Common myeloid progenitor, CD34-positive (primary cell): ENCODE data around the gene TNS4.

ENCODE experiments used
- CTCF ChIA-PET: fragments of 350-600 bp; sonication (Branson Sonifier 250); formaldehyde crosslinking; loops from one replicate; lab custom pipeline; 2021; ENCODE audit warnings: antibody characterized with exemption; lab: Charles Lee
- POLR2A ChIA-PET: fragments of 350-600 bp; sonication (Branson Sonifier 250); formaldehyde crosslinking; loops from one replicate; lab custom pipeline; 2021; ENCODE audit warnings: antibody characterized with exemption; lab: Charles Lee
- DNase-seq, 3 donors: peaks; one replicate each; pipeline versions ENCODE4 v3.0.0 to v3.0.0-alpha.2; 2013
- H3K27ac ChIP-seq, 2 experiments: 1 replicate in 1 of 2; 2 replicates in 1 of 2; pipeline ENCODE4 v1.7.0; 2013; ENCODE audit warnings: inconsistent platforms in 2 of 2, low read length in 2 of 2, mild to moderate bottlenecking in 2 of 2, low read depth in 1 of 2, moderate library complexity in 1 of 2; ENCODE audit not compliant: severe bottlenecking in 2 of 2, insufficient read depth in 1 of 2, poor library complexity in 1 of 2
- H3K27me3 ChIP-seq, 5 experiments: replicated peaks in 2 of 5; 1 replicate in 3 of 5; 2 replicates in 2 of 5; pipeline versions ENCODE4 v1.6.1 to v1.7.0; 2013; ENCODE audit warnings: low read length in 4 of 5, mild to moderate bottlenecking in 2 of 5, moderate library complexity in 2 of 5, inconsistent platforms in 1 of 5; ENCODE audit not compliant: insufficient read depth in 5 of 5, control insufficient read depth in 4 of 5
- H3K36me3 ChIP-seq, 4 experiments: 1 replicate in 2 of 4; 2 replicates in 2 of 4; pipeline versions ENCODE4 v1.6.1 to v1.7.0; 2013; ENCODE audit warnings: low read length in 3 of 4, control low read depth in 1 of 4, mild to moderate bottlenecking in 1 of 4; ENCODE audit not compliant: control insufficient read depth in 4 of 4, insufficient read depth in 4 of 4
- H3K4me1 ChIP-seq, 4 experiments: 1 replicate in 3 of 4; 2 replicates in 1 of 4; pipeline versions ENCODE4 v1.6.1 to v1.7.1; 2013; ENCODE audit warnings: low read length in 3 of 4, mild to moderate bottlenecking in 3 of 4, control low read depth in 1 of 4, inconsistent platforms in 1 of 4, moderate library complexity in 1 of 4; ENCODE audit not compliant: control insufficient read depth in 4 of 4, insufficient read depth in 4 of 4; ENCODE audit errors: control extremely low read depth in 1 of 4
- H3K4me3 ChIP-seq, 7 experiments: 1 replicate in 4 of 7; 2 replicates in 3 of 7; pipeline versions ENCODE4 v1.5.1 to v1.7.0; 2013; ENCODE audit warnings: mild to moderate bottlenecking in 7 of 7, low read length in 6 of 7, moderate library complexity in 6 of 7, inconsistent platforms in 2 of 7, low read depth in 2 of 7, control low read depth in 1 of 7; ENCODE audit not compliant: insufficient read depth in 4 of 7, control insufficient read depth in 1 of 7; ENCODE audit errors: extremely low read depth in 1 of 7
- H3K9me3 ChIP-seq, 5 experiments: 1 replicate in 4 of 5; 2 replicates in 1 of 5; pipeline versions ENCODE4 v1.6.1 to v1.7.1; 2013; ENCODE audit warnings: low read length in 4 of 5, mild to moderate bottlenecking in 2 of 5, inconsistent platforms in 1 of 5, low read depth in 1 of 5, moderate library complexity in 1 of 5; ENCODE audit not compliant: control insufficient read depth in 4 of 5, insufficient read depth in 2 of 5; ENCODE audit errors: control extremely low read depth in 1 of 5
- WGBS: methylation state at CpG from one replicate; pipeline ENCODE4 v1.1.5; 2013; ENCODE audit not compliant: insufficient coverage; 5-methylcytosine and 5-hydroxymethylcytosine counted together

TNS4 gene

GRCh38 chr17:40457964-40458791, 43.2 kb downstream of the TNS4 start:
- H3K36me3 ChIP-seq = no peaks in the 10 kb centered on the region
- no peak overlapping the region for H3K4me3 ChIP-seq
- H3K27me3 ChIP-seq = peaks cover 0 to 3% (median 0%) of the 10 kb centered on the region in 5 experiments
- H3K4me1 ChIP-seq = no peaks in the 10 kb centered on the region
- 87% methylated on average over 14 of the region's 16 CpGs for whole genome bisulfite sequencing
- ChIA-PET CTCF (interaction anchor here (1.2 to 1.4 kb wide), 2 partner anchors 30 to 102 kb away, joined by 3 read pairs; no protein-coding TSS in a partner anchor), POLR2A (no interaction called here)
- H3K27ac ChIP-seq = no peak overlapping the region
- H3K9me3 ChIP-seq = no peaks in the 10 kb centered on the region
- no peak for DNase-seq

DNA sequence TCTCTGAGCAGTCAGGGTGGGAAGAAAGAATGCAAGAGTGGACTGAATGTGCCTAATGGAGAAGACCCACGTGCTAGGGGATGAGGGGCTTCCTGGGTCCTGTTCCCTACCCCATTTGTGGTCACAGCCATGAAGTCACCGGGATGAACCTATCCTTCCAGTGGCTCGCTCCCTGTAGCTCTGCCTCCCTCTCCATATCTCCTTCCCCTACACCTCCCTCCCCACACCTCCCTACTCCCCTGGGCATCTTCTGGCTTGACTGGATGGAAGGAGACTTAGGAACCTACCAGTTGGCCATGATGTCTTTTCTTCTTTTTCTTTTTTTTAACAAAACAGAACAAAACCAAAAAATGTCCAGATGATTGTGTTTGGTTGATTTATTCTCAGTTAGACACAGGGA, 44.1 kb downstream of the TNS4 start:
- H3K27ac ChIP-seq = no peak overlapping the region
- no peaks in the 10 kb centered on the region for H3K36me3 ChIP-seq
- WGBS = 100% methylated on average over 2 of the region's 3 CpGs
- H3K9me3 ChIP-seq = no peaks in the 10 kb centered on the region
- no peaks in the 10 kb centered on the region for H3K4me1 ChIP-seq
- CTCF ChIA-PET = interaction anchor here (1.2 to 1.4 kb wide), 4 partner anchors 9 to 103 kb away, joined by 3 to 9 read pairs (median 5); no protein-coding TSS in a partner anchor
- POLR2A ChIA-PET = no interaction called here
- peaks cover 0 to 3% (median 0%) of the 10 kb centered on the region in 5 experiments for H3K27me3 ChIP-seq
- DNase-seq = no peak
- no peak overlapping the region for H3K4me3 ChIP-seq

DNA sequence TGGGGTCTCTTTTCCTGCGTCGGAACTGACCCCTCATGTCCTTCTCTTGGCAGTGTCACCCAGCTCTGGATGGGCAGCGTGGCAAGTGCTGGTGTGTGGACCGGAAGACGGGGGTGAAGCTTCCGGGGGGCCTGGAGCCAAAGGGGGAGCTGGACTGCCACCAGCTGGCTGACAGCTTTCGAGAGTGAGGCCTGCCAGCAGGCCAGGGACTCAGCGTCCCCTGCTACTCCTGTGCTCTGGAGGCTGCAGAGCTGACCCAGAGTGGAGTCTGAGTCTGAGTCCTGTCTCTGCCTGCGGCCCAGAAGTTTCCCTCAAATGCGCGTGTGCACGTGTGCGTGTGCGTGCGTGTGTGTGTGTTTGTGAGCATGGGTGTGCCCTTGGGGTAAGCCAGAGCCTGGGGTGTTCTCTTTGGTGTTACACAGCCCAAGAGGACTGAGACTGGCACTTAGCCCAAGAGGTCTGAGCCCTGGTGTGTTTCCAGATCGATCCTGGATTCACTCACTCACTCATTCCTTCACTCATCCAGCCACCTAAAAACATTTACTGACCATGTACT, 44.9 kb downstream of the TNS4 start:
- no peak overlapping the region for H3K27ac ChIP-seq
- no peak overlapping the region for H3K4me3 ChIP-seq
- no peak for DNase-seq
- peaks cover 0 to 3% (median 0%) of the 10 kb centered on the region in 5 experiments for H3K27me3 ChIP-seq
- H3K4me1 ChIP-seq = no peaks in the 10 kb centered on the region
- CTCF ChIA-PET = interaction anchor here (0.6 to 3.6 kb wide), 6 partner anchors 8 to 103 kb away, joined by 3 to 21 read pairs (median 5); partner anchors contain the start of gene IGFBP4
- no peaks in the 10 kb centered on the region for H3K36me3 ChIP-seq
- POLR2A ChIA-PET = interaction anchor here (1.1 kb wide), 1 partner anchor 67 kb away, joined by 3 read pairs; no protein-coding TSS in a partner anchor
- WGBS = 100% methylated on average over 7 of the region's 16 CpGs
- no peaks in the 10 kb centered on the region for H3K9me3 ChIP-seq

DNA sequence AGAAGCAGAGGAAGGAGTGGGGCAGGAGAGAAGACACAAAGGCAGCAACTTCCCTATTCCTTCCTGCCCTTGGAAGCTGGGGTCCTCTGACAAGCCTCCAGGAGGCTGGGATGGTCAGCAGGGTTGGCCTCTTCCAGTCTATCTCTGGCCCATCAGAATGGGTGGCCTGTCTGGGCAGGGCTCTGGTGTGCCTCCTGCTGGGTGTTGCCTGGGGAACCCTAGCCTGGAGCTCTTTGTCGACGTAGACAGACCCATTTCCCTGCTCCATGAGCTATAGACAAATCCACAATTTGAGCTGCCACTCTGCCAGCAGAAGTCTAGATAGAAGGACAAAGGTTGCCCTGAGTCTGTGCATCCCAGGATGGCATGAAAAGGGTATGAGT, 46.8 kb downstream of the TNS4 start:
- Histone ChIP-seq H3K36me3 (no peaks in the 10 kb centered on the region), H3K9me3 (no peaks in the 10 kb centered on the region), H3K4me1 (peaks cover 0 to 5% (median 0%) of the 10 kb centered on the region in 4 experiments), H3K4me3 (no peak overlapping the region), H3K27ac (no peak overlapping the region), H3K27me3 (peaks cover 0 to 3% (median 0%) of the 10 kb centered on the region in 5 experiments)
- WGBS = 92% methylated on average over 2 of the region's 2 CpGs
- CTCF ChIA-PET = interaction anchor here (1.0 to 3.6 kb wide), 9 partner anchors 7 to 86 kb away, joined by 3 to 21 read pairs (median 3); no protein-coding TSS in a partner anchor
- no peak for DNase-seq
- POLR2A ChIA-PET = no interaction called here

DNA sequence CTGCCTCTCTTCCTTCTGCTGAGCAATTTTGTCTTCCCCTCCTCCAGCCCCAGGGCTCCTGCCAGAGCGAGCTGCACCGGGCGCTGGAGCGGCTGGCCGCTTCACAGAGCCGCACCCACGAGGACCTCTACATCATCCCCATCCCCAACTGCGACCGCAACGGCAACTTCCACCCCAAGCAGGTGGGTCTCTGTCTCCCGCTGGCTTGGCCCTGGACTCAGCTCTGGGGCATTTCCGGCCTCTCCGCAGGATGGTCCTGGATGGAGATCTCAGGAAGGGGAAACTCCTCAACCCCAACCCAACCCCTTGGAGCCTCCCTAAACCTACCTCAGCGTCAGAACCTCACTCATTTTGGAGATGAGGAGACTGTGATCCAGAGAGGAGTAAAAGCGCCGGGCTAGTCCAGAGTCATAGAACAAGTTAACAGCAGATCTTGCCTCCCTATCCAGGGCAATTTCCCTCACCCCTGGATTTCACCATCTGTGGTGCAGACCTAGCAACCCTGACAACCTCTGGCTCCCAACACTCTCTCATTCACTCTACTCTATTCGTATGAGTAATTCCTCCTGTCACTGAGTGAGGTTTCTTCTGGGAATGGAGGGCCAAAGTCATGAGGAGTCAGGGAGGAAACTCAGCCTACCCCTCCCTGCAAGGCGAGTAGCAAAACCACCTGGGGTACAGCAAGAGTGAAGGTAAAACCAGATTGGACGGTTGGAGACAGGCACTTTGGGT, 47.4 kb downstream of the TNS4 start:
- Histone ChIP-seq H3K4me3 (no peak overlapping the region), H3K27me3 (peaks cover 0 to 3% (median 0%) of the 10 kb centered on the region in 5 experiments), H3K9me3 (no peaks in the 10 kb centered on the region), H3K27ac (no peak overlapping the region), H3K4me1 (peaks cover 0 to 7% (median under 1%) of the 10 kb centered on the region in 4 experiments), H3K36me3 (no peaks in the 10 kb centered on the region)
- no peak for DNase-seq
- 96% methylated on average over 19 of the region's 19 CpGs for WGBS
- POLR2A ChIA-PET = no interaction called here
- CTCF ChIA-PET = interaction anchor here (0.9 to 3.6 kb wide), 4 partner anchors 11 to 80 kb away, joined by 3 to 21 read pairs (median 3); no protein-coding TSS in a partner anchor

GRCh38 chr17:40452921-40453378, 48.5 kb downstream of the TNS4 start:
- 91% methylated on average over 14 of the region's 15 CpGs for WGBS
- H3K4me1 ChIP-seq = peaks cover 8 to 18% (median 12%) of the 10 kb centered on the region in 4 experiments
- CTCF ChIA-PET = interaction anchor here (0.7 to 3.6 kb wide), 5 partner anchors 8 to 83 kb away, joined by 3 to 21 read pairs (median 3); no protein-coding TSS in a partner anchor
- no peak for DNase-seq
- peaks cover 0 to 3% (median 0%) of the 10 kb centered on the region in 5 experiments for H3K27me3 ChIP-seq
- H3K9me3 ChIP-seq = no peaks in the 10 kb centered on the region
- no peak overlapping the region for H3K27ac ChIP-seq
- H3K36me3 ChIP-seq = no peaks in the 10 kb centered on the region
- no peak overlapping the region for H3K4me3 ChIP-seq
- POLR2A ChIA-PET = no interaction called here
